Natural killer cell (primary cell): ENCODE measurements around the gene SNAPC5. TPM values are rescaled to one million over a fixed set of nuclear protein-coding genes. Genes with fewer than 3 reads are reported as not detected.

Source experiments
- ATAC-seq, 3 donors: fragments of 150-1000 bp in 2 of 3; fragments of 200-7000 bp in 1 of 3; cut with Tn5 transposase; 1 replicate in 1 of 3; 2 replicates in 2 of 3; pipeline ENCODE4 v1.10.0; 2021; ENCODE audit warnings: mild to moderate bottlenecking in 2 of 3, moderate library complexity in 2 of 3
- DNase-seq, 2 donors: peaks; one replicate each; pipeline versions ENCODE4 v3.0.0 to v3.0.0-alpha.2; 2013 to 2021; ENCODE audit warnings: mixed read lengths in 1 of 2
- H3K27ac ChIP-seq: one replicate; pipeline ENCODE4 v1.5.1; 2013; ENCODE audit warnings: mild to moderate bottlenecking, low read length
- H3K27me3 ChIP-seq: one replicate; pipeline ENCODE4 v1.6.1; 2013; ENCODE audit warnings: low read length; ENCODE audit not compliant: control insufficient read depth, insufficient read depth
- H3K36me3 ChIP-seq: one replicate; pipeline ENCODE4 v1.6.1; 2013; ENCODE audit warnings: low read length; ENCODE audit not compliant: control insufficient read depth, insufficient read depth
- H3K4me1 ChIP-seq: one replicate; pipeline ENCODE4 v1.6.1; 2013; ENCODE audit warnings: low read length; ENCODE audit not compliant: control insufficient read depth, insufficient read depth
- H3K4me3 ChIP-seq: one replicate; pipeline ENCODE4 v1.5.1; 2013; ENCODE audit warnings: low read length
- H3K9me3 ChIP-seq: one replicate; pipeline ENCODE4 v1.6.1; 2013; ENCODE audit warnings: low read length; ENCODE audit not compliant: control insufficient read depth, insufficient read depth
- H3K27ac Mint-ChIP-seq, 2 donors: one replicate each; pipeline ENCODE4 v1.8.0; 2022; ENCODE audit warnings: mild to moderate bottlenecking in 2 of 2, mixed read lengths in 2 of 2, moderate library complexity in 1 of 2
- H3K27me3 Mint-ChIP-seq, 2 donors: one replicate each; pipeline ENCODE4 v1.8.0; 2022; ENCODE audit warnings: low read depth in 2 of 2, mixed read lengths in 2 of 2
- H3K36me3 Mint-ChIP-seq: one replicate; pipeline ENCODE4 v1.8.0; 2022; ENCODE audit warnings: mixed read lengths
- H3K4me1 Mint-ChIP-seq, 2 donors: one replicate each; pipeline ENCODE4 v1.8.0; 2022; ENCODE audit warnings: mixed read lengths in 2 of 2
- H3K4me3 Mint-ChIP-seq: one replicate; pipeline ENCODE4 v1.8.0; 2022; ENCODE audit warnings: mild to moderate bottlenecking, moderate library complexity, mixed read lengths
- H3K9me3 Mint-ChIP-seq, 2 donors: one replicate each; pipeline ENCODE4 v1.8.0; 2022; ENCODE audit warnings: mixed read lengths in 2 of 2
- CTCF ChIP-seq: fragments of 200-600 bp; IDR thresholded peaks from one replicate; pipeline ENCODE4 v1.8.0; 2022; ENCODE audit warnings: antibody characterized with exemption
- WGBS: methylation state at CpG from one replicate; pipeline ENCODE4 v1.1.7; 2013; ENCODE audit warnings: missing lambda C conversion rate; ENCODE audit not compliant: insufficient coverage; 5-methylcytosine and 5-hydroxymethylcytosine counted together
- intact Hi-C: fragments of 100-400 bp; cut with micrococcal nuclease; formaldehyde crosslinking; loops from one replicate; pipeline ENCODE4 v1.14.2; 2022
- total RNA-seq, 4 donors: library from RNA; stranded (reverse); fragments of 120-200 nt in 1 of 4; gene quantifications; one replicate each; pipeline versions ENCODE4 v1.2.3 to v1.2.4, GENCODE V29; 2013 to 2022

The SNAPC5 gene
- total RNA-seq, 3 donors from 2014 or later (not counting 1 experiment from before 2014, with no cell fraction given) = 17.2 to 25.2 (median 24.3) TPM

GRCh38 chr15:66452971-66453580 lies 44.5 kb downstream of the SNAPC5 start:
- Histone ChIP-seq H3K27me3 (no peaks in the 10 kb centered on the region), H3K27ac (no peak overlapping the region), H3K4me1 (no peaks in the 10 kb centered on the region), H3K36me3 (peaks cover 5% of the 10 kb centered on the region), H3K4me3 (no peak overlapping the region), H3K9me3 (no peaks in the 10 kb centered on the region)
- Mint-ChIP-seq H3K4me3 (no peak overlapping the region), H3K27ac (peak overlapping the region in 1 of 2 donors; percentile 34), H3K27me3 (no peaks in the 10 kb centered on the region), H3K9me3 (no peaks in the 10 kb centered on the region), H3K4me1 (no peaks in the 10 kb centered on the region), H3K36me3 (no peaks in the 10 kb centered on the region)
- intact Hi-C loops = no loop called here
- DNase-seq (no peak), ATAC-seq (no peak)
- 100% methylated on average over 1 of the region's 1 CpG for WGBS
- TF ChIP-seq CTCF = no peak

- no peaks in the 10 kb centered on the region for H3K4me1 ChIP-seq
Observed at GRCh38 chr15:66452420-66452819, 45.1 kb downstream of the SNAPC5 start.

More at GRCh38 chr15:66452420-66452819, 45.1 kb downstream of the SNAPC5 start:
- Histone ChIP-seq H3K36me3 (peaks cover 5% of the 10 kb centered on the region), H3K27ac (no peak overlapping the region), H3K27me3 (no peaks in the 10 kb centered on the region), H3K4me3 (no peak overlapping the region), H3K9me3 (no peaks in the 10 kb centered on the region)
- 98% methylated on average over 3 of the region's 4 CpGs for WGBS
- Mint-ChIP-seq H3K36me3 (no peaks in the 10 kb centered on the region), H3K9me3 (no peaks in the 10 kb centered on the region), H3K27ac (no peak overlapping the region), H3K4me1 (no peaks in the 10 kb centered on the region), H3K4me3 (no peak overlapping the region), H3K27me3 (no peaks in the 10 kb centered on the region)
- intact Hi-C loops = no loop called here
- ATAC-seq (no peak), DNase-seq (no peak)
- no peak for TF ChIP-seq CTCF

Other genes with a start within 250 kb of the SNAPC5 start
- not detected for gene MEGF11, start 244.0 kb downstream of the SNAPC5 start, total RNA-seq
- 10 to 100 TPM; 21.9 to 30.6 (median 28.3) TPM for gene DIS3L, start 204.2 kb downstream of the SNAPC5 start, total RNA-seq
- gene TIPIN, start 141.1 kb downstream of the SNAPC5 start, total RNA-seq = 1 to 10 TPM; 2.6 to 5.5 (median 5.3) TPM
- 10 to 100 TPM; 45.5 to 49.2 (median 48.9) TPM for gene MAP2K1, start 110.8 kb downstream of the SNAPC5 start, total RNA-seq
- gene RPL4, start 7.1 kb upstream of the SNAPC5 start, total RNA-seq = 1,000 to 10,000 TPM; 1,109 to 1,293 (median 1,293) TPM
- 1 to 10 TPM; 8.7 to 9.9 (median 9.7) TPM for gene ZWILCH, start 7.6 kb upstream of the SNAPC5 start, total RNA-seq
- not detected for gene LCTL, start 68.2 kb upstream of the SNAPC5 start, total RNA-seq
- gene SMAD6, start 204.5 kb upstream of the SNAPC5 start, total RNA-seq = under 1 TPM; 0.07 to 0.38 (median 0.09) TPM